Large intestine (tissue), 3 donors: ENCODE results near the gene KLF4. TPM values are rescaled to one million over a fixed set of nuclear protein-coding genes. Genes with fewer than 3 reads are reported as not detected.

Experiments used
- DNase-seq, 2 donors: peaks; one replicate each; pipeline versions ENCODE4 v3.0.0 to v3.0.0-alpha.2; 2013
- H3K27ac ChIP-seq: one replicate; pipeline ENCODE4 v1.5.1; 2013; ENCODE audit warnings: low read length
- H3K27me3 ChIP-seq: 2 replicates; pipeline ENCODE4 v1.6.1; 2013; ENCODE audit warnings: low read length; ENCODE audit not compliant: control insufficient read depth, insufficient read depth
- H3K36me3 ChIP-seq: 2 replicates; pipeline ENCODE4 v1.6.1; 2013; ENCODE audit warnings: low read length; ENCODE audit not compliant: control insufficient read depth, insufficient read depth
- H3K4me1 ChIP-seq: one replicate; pipeline ENCODE4 v1.6.1; 2013; ENCODE audit warnings: low read length; ENCODE audit not compliant: control insufficient read depth, insufficient read depth
- H3K4me3 ChIP-seq: one replicate; pipeline ENCODE4 v1.5.1; 2013; ENCODE audit warnings: low read length
- H3K9me3 ChIP-seq: one replicate; pipeline ENCODE4 v1.6.1; 2013; ENCODE audit warnings: mild to moderate bottlenecking, low read depth, low read length, moderate library complexity; ENCODE audit not compliant: control insufficient read depth
- WGBS: methylation state at CpG from one replicate; pipeline ENCODE4 v1.1.5; 2013; ENCODE audit warnings: low lambda C conversion rate; ENCODE audit not compliant: insufficient coverage; 5-methylcytosine and 5-hydroxymethylcytosine counted together
- polyA plus RNA-seq: library from polyadenylated mRNA; unstranded; fragments of 120-200 nt; gene quantifications from one replicate; pipeline ENCODE4 v1.2.1, GENCODE V29; 2013

KLF4 gene
- polyA plus RNA-seq, 1 donor = 100 TPM

GRCh38 chr9:107455425-107456135, 34.0 kb downstream of the KLF4 start:
- Histone ChIP-seq H3K4me3 (no peak overlapping the region), H3K27ac (no peak overlapping the region), H3K36me3 (no peaks in the 10 kb centered on the region), H3K9me3 (no peaks in the 10 kb centered on the region), H3K4me1 (no peaks in the 10 kb centered on the region), H3K27me3 (no peaks in the 10 kb centered on the region)
- no peak for DNase-seq
- WGBS = no CpG with 5 or more reads among the region's 6 CpGs

- no peak overlapping the region for H3K4me3 ChIP-seq
- H3K4me1 ChIP-seq = no peaks in the 10 kb centered on the region
- no peaks in the 10 kb centered on the region for H3K36me3 ChIP-seq
- no peak for DNase-seq
- H3K27ac ChIP-seq = no peak overlapping the region
- H3K9me3 ChIP-seq = no peaks in the 10 kb centered on the region
- H3K27me3 ChIP-seq = no peaks in the 10 kb centered on the region
- WGBS = no CpG with 5 or more reads among the region's 4 CpGs
These were observed 36.1 kb downstream of the KLF4 start for GRCh38 chr9:107453479-107453878.

- Histone ChIP-seq H3K4me3 (no peak overlapping the region), H3K27me3 (no peaks in the 10 kb centered on the region), H3K36me3 (no peaks in the 10 kb centered on the region), H3K9me3 (no peaks in the 10 kb centered on the region), H3K27ac (no peak overlapping the region), H3K4me1 (no peaks in the 10 kb centered on the region)
- DNase-seq = no peak
- WGBS = no CpG with 5 or more reads among the region's 1 CpG
These were observed 41.7 kb downstream of the KLF4 start for GRCh38 chr9:107447834-107448233.

GRCh38 chr9:107447081-107447480, 42.5 kb downstream of the KLF4 start:
- H3K4me3 ChIP-seq = no peak overlapping the region
- DNase-seq = no peak
- no peak overlapping the region for H3K27ac ChIP-seq
- H3K27me3 ChIP-seq = no peaks in the 10 kb centered on the region
- no peaks in the 10 kb centered on the region for H3K4me1 ChIP-seq
- no CpG with 5 or more reads among the region's 4 CpGs for WGBS
- H3K36me3 ChIP-seq = no peaks in the 10 kb centered on the region
- no peaks in the 10 kb centered on the region for H3K9me3 ChIP-seq

- Histone ChIP-seq H3K36me3 (no peaks in the 10 kb centered on the region), H3K4me3 (no peak overlapping the region), H3K9me3 (no peaks in the 10 kb centered on the region), H3K27ac (no peak overlapping the region), H3K27me3 (no peaks in the 10 kb centered on the region), H3K4me1 (no peaks in the 10 kb centered on the region)
- no peak for DNase-seq
- WGBS = no CpG with 5 or more reads among the region's 12 CpGs
These were observed 43.1 kb downstream of the KLF4 start for GRCh38 chr9:107446491-107446890.

- no peak for DNase-seq
- Histone ChIP-seq H3K9me3 (no peaks in the 10 kb centered on the region), H3K4me3 (no peak overlapping the region), H3K27me3 (no peaks in the 10 kb centered on the region), H3K4me1 (no peaks in the 10 kb centered on the region), H3K36me3 (no peaks in the 10 kb centered on the region), H3K27ac (no peak overlapping the region)
- WGBS = no CpG with 5 or more reads among the region's 1 CpG
These were observed 45.8 kb downstream of the KLF4 start for GRCh38 chr9:107443786-107444185.

GRCh38 chr9:107439991-107440456, 49.5 kb downstream of the KLF4 start:
- H3K4me1 ChIP-seq = no peaks in the 10 kb centered on the region
- no peak overlapping the region for H3K4me3 ChIP-seq
- WGBS = 55% methylated on average over 2 of the region's 3 CpGs
- H3K9me3 ChIP-seq = no peaks in the 10 kb centered on the region
- H3K36me3 ChIP-seq = no peaks in the 10 kb centered on the region
- peaks cover 4% of the 10 kb centered on the region for H3K27me3 ChIP-seq
- no peak overlapping the region for H3K27ac ChIP-seq
- DNase-seq = no peak

- Histone ChIP-seq H3K27me3 (peaks cover 4% of the 10 kb centered on the region), H3K4me3 (no peak overlapping the region), H3K36me3 (no peaks in the 10 kb centered on the region), H3K27ac (no peak overlapping the region), H3K4me1 (no peaks in the 10 kb centered on the region), H3K9me3 (no peaks in the 10 kb centered on the region)
- 50% methylated on average over 1 of the region's 7 CpGs for WGBS
- no peak for DNase-seq
These were observed 51.1 kb downstream of the KLF4 start for GRCh38 chr9:107438211-107439031.

- Histone ChIP-seq H3K36me3 (no peaks in the 10 kb centered on the region), H3K27me3 (peaks cover 4% of the 10 kb centered on the region), H3K9me3 (no peaks in the 10 kb centered on the region), H3K4me3 (no peak overlapping the region), H3K27ac (no peak overlapping the region), H3K4me1 (no peaks in the 10 kb centered on the region)
- 80% methylated on average over 2 of the region's 6 CpGs for WGBS
- no peak for DNase-seq
These were observed 51.9 kb downstream of the KLF4 start for GRCh38 chr9:107437716-107438115.

GRCh38 chr9:107435415-107435814, 54.2 kb downstream of the KLF4 start:
- Histone ChIP-seq H3K4me1 (no peaks in the 10 kb centered on the region), H3K9me3 (no peaks in the 10 kb centered on the region), H3K4me3 (no peak overlapping the region), H3K27ac (no peak overlapping the region), H3K36me3 (no peaks in the 10 kb centered on the region), H3K27me3 (peaks cover 4% of the 10 kb centered on the region)
- no CpG with 5 or more reads among the region's 1 CpG for WGBS
- no peak for DNase-seq
